ENCODE results near the gene LGALS3BP. TPM values are rescaled to one million over a fixed set of nuclear protein-coding genes. Genes with fewer than 3 reads are reported as not detected.
A peak's percentile ranks its signal among the peaks of the same experiment; 100 is the strongest.

Gene LGALS3BP
- total RNA-seq, 4 donors from 2014 or later, result 172 to 414 (median 262) TPM

DNA sequence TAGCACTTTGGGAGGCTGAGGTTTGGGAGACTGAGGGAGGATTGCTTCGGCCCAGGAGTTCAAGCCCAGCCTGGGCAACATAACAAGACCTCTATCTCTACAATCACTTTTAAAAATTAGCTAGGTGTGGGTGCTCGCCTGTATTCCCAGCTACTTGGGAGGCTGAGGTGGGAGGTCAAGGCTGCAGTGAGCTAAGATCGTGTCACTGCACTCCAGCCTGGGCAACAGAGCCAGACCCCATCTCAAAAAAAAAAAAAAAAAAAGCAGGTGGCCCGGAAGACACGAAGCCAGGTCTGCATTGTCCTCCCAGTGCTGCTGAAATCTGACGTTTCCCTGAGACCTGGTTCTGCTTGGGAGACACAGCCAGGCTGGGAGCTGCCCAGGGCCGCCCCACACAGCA is 35.7 kb downstream of the LGALS3BP start:
- no peaks in the 10 kb centered on the region for H3K36me3 ChIP-seq
- no peak overlapping the region for H3K4me3 ChIP-seq
- H3K27me3 ChIP-seq, result no peaks in the 10 kb centered on the region
- H3K9me3 ChIP-seq, result no peaks in the 10 kb centered on the region
- intact Hi-C loops (cut with DNase I), result no loop called here
- no peaks in the 10 kb centered on the region for H3K4me1 ChIP-seq
- DNase-seq, result no peak
- TF ChIP-seq, protein P1, sequence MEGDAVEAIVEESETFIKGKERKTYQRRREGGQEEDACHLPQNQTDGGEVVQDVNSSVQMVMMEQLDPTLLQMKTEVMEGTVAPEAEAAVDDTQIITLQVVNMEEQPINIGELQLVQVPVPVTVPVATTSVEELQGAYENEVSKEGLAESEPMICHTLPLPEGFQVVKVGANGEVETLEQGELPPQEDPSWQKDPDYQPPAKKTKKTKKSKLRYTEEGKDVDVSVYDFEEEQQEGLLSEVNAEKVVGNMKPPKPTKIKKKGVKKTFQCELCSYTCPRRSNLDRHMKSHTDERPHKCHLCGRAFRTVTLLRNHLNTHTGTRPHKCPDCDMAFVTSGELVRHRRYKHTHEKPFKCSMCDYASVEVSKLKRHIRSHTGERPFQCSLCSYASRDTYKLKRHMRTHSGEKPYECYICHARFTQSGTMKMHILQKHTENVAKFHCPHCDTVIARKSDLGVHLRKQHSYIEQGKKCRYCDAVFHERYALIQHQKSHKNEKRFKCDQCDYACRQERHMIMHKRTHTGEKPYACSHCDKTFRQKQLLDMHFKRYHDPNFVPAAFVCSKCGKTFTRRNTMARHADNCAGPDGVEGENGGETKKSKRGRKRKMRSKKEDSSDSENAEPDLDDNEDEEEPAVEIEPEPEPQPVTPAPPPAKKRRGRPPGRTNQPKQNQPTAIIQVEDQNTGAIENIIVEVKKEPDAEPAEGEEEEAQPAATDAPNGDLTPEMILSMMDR (IDR thresholded peaks at IDR 0.05), result no peak
- TF ChIP-seq POLR2A (IDR thresholded peaks at IDR 0.05), result no peak
- H3K27ac ChIP-seq, result no peak overlapping the region
- WGBS, 2 donors, result 79 to 81% methylated on average over 6 to 7 of the region's 7 CpGs

DNA sequence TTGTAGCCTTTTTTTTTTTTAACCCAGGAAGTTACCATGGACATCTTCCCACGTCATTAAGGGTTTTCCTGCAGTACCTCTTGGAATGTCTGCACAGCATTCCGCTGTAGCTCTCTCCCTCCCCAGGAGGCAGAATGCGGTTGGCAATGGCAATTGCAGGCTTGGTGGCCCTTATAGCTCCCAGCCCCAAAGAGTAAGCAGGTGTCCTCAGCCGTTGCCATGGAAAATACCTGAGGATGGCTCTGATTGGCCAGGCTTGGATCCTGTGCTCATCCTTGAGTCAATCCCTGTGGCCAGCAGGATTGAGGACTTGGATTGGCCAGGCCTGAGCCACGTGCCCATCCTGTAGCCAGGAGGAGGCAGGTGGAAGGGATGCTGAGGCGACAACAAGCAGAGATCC is 39.0 kb downstream of the LGALS3BP start:
- intact Hi-C loops (cut with DNase I), result no loop called here
- WGBS, 2 donors, result 65 to 81% methylated on average over 2 to 5 of the region's 6 CpGs
- DNase-seq, result no peak

DNA sequence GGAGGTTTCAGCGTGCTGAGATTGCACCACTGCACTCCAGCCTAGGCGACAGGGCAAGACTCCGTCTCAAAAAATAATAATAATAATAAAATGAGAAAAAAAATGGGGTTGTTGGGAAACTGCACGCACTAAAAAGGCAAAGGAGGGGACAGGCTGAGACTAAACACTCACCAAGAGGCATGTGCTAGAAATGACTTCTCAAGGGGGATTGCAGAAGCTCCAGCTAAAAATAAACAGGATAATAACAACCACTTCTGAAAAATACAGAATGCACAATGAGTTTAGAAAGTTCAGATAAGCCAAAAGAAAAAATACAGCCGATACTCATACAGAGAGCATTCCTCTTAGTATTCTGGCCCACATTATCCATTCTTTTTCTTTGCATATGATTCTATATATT is 39.5 kb downstream of the LGALS3BP start:
- H3K4me1 ChIP-seq, result peaks cover 0 to 10% (median 6%) of the 10 kb centered on the region in 3 donors
- H3K27ac ChIP-seq, result no peak overlapping the region
- H3K36me3 ChIP-seq, result no peaks in the 10 kb centered on the region
- WGBS, 2 donors, result 74 to 78% methylated on average over 5 of the region's 5 CpGs
- peaks cover 0 to 3% (median 0%) of the 10 kb centered on the region in 4 donors for H3K27me3 ChIP-seq
- TF ChIP-seq, protein P1 (IDR thresholded peaks at IDR 0.05), result no peak
- TF ChIP-seq POLR2A (IDR thresholded peaks at IDR 0.05), result no peak
- intact Hi-C loops (cut with DNase I), result no loop called here
- DNase-seq, result no peak
- H3K4me3 ChIP-seq, result no peak overlapping the region
- H3K9me3 ChIP-seq, result no peaks in the 10 kb centered on the region

More for the DNA sequence above, 39.0 kb downstream of the LGALS3BP start:
- Histone ChIP-seq H3K27ac (no peak overlapping the region), H3K36me3 (no peaks in the 10 kb centered on the region), H3K4me3 (no peak overlapping the region), H3K9me3 (no peaks in the 10 kb centered on the region), H3K4me1 (peaks cover 0 to 6% (median 2%) of the 10 kb centered on the region in 3 donors), H3K27me3 (peaks cover 0 to 3% (median 0%) of the 10 kb centered on the region in 4 donors)
- TF ChIP-seq POLR2A (IDR thresholded peaks at IDR 0.05), result no peak
- TF ChIP-seq, protein P1 (IDR thresholded peaks at IDR 0.05), result no peak

DNA sequence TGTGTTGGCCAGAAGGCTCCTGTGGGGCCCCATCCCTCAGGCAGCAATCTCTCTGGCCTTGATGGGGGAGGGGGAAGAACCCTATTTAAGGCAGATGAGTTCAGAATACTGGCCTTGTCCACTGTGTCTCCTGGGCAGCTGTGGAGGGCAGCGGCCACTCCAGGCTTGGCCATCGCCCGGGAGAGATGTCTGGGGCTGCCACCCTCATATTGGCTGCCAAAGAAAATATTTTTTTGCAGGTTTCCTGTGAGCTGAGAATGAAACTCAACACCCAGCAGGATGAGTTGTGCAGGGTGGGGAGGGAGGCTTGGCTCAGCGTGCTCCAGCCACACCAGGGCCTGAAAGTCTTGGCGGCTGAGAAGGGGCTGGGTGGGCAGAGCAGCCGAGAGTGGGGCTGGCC is 40.1 kb downstream of the LGALS3BP start:
- Histone ChIP-seq H3K4me3 (no peak overlapping the region), H3K36me3 (no peaks in the 10 kb centered on the region), H3K27me3 (peaks cover 0 to 3% (median 0%) of the 10 kb centered on the region in 4 donors), H3K27ac (peak overlapping the region in 1 of 4 donors; percentile 16), H3K4me1 (peaks cover 3 to 17% (median 13%) of the 10 kb centered on the region in 3 donors), H3K9me3 (no peaks in the 10 kb centered on the region)
- WGBS, 2 donors, result 50 to 80% methylated on average over 2 to 5 of the region's 6 CpGs
- TF ChIP-seq, protein P1 (IDR thresholded peaks at IDR 0.05), result no peak
- no peak for TF ChIP-seq POLR2A (IDR thresholded peaks at IDR 0.05)
- DNase-seq, result no peak
- intact Hi-C loops (cut with DNase I), result no loop called here

DNA sequence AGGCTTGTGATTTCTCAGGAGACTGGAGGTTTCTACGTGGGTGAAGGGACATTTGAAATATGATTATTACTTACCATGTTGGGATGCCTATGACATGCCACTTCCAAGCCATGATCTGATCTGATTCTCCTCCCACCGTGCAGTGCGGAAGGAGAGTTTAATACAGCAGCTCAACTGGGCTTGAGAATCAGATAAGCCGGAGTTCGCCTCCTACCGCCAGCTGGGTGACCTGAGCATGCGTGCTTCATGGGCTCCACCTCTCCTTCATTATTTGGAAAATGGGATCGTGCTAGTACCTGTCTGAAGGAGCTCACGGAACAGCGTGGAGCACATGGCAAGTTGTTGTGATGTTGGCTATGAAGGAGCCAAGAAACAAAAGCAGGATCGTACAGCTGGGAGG is 42.2 kb downstream of the LGALS3BP start:
- intact Hi-C loops (cut with DNase I), result no loop called here
- H3K9me3 ChIP-seq, result no peaks in the 10 kb centered on the region
- no peak for TF ChIP-seq POLR2A (IDR thresholded peaks at IDR 0.05)
- TF ChIP-seq, protein P1 (IDR thresholded peaks at IDR 0.05), result no peak
- no peak for DNase-seq
- 73 to 96% methylated on average over 7 to 11 of the region's 11 CpGs for WGBS, 2 donors
- H3K4me1 ChIP-seq, result peaks cover 15 to 36% (median 32%) of the 10 kb centered on the region in 3 donors
- no peak overlapping the region for H3K4me3 ChIP-seq
- H3K27me3 ChIP-seq, result peaks cover 0 to 3% (median 0%) of the 10 kb centered on the region in 4 donors
- H3K27ac ChIP-seq, result no peak overlapping the region
- no peaks in the 10 kb centered on the region for H3K36me3 ChIP-seq

Data from esophagus squamous epithelium (tissue), 5 donors.